ENCODE measurements around the gene UQCC5. TPM values are rescaled to one million over a fixed set of nuclear protein-coding genes. Genes with fewer than 3 reads are reported as not detected.
A peak's percentile ranks its signal among the peaks of the same experiment; 100 is the strongest.

Gene UQCC5
- total RNA-seq (2014; rRNA removed; shearing (Covaris generic)) = 0.62 and 2.6 TPM in 2 replicates

- peak; percentile 96 for DNase-seq (ENCODE audit: low read depth)
Observed at GRCh38 chr3:52536369-52537164, at the start of gene UQCC5. TSS of gene UQCC5 (plus strand) at chr3:52536605. CDS start at chr3:52536756, 151 bp downstream.

- no peak for DNase-seq (ENCODE audit: low read depth)
Observed at GRCh38 chr3:52487050-52487787, 49.2 kb upstream of the UQCC5 start.

DNA sequence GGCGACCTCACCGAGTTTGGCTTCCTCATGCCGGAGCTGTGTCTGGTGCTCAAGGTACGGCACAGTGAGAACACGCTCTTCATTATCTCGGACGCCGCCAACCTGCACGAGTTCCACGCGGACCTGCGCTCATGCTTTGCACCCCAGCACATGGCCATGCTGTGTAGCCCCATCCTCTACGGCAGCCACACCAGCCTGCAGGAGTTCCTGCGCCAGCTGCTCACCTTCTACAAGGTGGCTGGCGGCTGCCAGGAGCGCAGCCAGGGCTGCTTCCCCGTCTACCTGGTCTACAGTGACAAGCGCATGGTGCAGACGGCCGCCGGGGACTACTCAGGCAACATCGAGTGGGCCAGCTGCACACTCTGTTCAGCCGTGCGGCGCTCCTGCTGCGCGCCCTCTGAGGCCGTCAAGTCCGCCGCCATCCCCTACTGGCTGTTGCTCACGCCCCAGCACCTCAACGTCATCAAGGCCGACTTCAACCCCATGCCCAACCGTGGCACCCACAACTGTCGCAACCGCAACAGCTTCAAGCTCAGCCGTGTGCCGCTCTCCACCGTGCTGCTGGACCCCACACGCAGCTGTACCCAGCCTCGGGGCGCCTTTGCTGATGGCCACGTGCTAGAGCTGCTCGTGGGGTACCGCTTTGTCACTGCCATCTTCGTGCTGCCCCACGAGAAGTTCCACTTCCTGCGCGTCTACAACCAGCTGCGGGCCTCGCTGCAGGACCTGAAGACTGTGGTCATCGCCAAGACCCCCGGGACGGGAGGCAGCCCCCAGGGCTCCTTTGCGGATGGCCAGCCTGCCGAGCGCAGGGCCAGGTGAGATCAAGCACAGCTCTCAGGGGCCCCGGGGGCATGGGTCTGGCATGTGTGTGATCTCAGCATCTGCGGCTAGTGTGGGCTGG is 48.4 kb upstream of the UQCC5 start:
- DNase-seq (ENCODE audit: low read depth) = no peak

DNA sequence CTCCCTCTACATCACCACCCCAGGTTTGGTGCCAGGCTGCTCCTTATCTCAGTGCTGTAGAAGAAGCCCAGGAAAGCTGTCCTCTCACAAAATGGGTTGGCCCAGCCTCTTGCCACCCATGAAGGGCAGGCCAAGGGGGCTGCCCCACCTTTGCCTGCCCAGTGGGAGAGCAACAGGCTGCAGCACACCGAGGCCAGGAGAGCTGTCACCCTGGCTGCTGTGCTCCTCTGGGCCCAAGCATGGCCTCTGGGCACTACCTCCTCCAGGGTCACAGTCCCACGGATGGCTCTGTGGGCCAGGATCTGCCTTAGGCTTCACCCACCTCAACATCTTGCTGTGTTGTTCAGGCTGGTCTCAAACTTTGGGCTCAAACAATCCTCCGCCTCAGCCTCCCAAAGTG is 47.7 kb upstream of the UQCC5 start:
- no peak for DNase-seq (ENCODE audit: low read depth)

GRCh38 chr3:52489453-52489852 is 47.0 kb upstream of the UQCC5 start:
- DNase-seq (ENCODE audit: low read depth) = no peak

- DNase-seq (ENCODE audit: low read depth) = no peak
Observed at GRCh38 chr3:52490035-52490938, 46.1 kb upstream of the UQCC5 start.

DNA sequence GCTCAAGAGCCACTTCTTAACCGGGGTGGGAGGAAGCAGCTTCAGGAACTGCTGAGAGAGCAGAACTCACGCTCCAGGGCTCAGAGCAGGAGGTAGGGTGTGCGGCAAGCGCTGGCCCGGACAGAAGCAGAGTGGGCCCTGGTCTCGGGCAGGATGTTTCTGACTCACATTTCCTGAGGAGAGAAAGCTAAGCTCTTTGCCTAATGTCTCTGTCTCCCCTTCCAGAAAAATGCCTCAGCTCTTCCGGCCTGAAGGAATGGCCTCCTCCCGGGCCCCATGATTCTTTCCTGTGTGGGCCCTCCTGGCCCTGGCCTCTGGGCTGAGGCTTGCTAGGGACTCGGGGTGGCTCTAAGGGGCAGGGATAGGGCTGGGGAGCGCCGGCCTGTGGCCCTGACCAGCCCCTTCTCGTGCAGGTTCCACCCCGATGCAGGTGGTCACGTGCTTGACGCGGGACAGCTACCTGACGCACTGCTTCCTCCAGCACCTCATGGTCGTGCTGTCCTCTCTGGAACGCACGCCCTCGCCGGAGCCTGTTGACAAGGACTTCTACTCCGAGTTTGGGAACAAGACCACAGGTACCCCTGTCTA is 45.4 kb upstream of the UQCC5 start:
- no peak for DNase-seq (ENCODE audit: low read depth)

- no peak for DNase-seq (ENCODE audit: low read depth)
Observed at GRCh38 chr3:52492059-52492458, 44.3 kb upstream of the UQCC5 start.

DNA sequence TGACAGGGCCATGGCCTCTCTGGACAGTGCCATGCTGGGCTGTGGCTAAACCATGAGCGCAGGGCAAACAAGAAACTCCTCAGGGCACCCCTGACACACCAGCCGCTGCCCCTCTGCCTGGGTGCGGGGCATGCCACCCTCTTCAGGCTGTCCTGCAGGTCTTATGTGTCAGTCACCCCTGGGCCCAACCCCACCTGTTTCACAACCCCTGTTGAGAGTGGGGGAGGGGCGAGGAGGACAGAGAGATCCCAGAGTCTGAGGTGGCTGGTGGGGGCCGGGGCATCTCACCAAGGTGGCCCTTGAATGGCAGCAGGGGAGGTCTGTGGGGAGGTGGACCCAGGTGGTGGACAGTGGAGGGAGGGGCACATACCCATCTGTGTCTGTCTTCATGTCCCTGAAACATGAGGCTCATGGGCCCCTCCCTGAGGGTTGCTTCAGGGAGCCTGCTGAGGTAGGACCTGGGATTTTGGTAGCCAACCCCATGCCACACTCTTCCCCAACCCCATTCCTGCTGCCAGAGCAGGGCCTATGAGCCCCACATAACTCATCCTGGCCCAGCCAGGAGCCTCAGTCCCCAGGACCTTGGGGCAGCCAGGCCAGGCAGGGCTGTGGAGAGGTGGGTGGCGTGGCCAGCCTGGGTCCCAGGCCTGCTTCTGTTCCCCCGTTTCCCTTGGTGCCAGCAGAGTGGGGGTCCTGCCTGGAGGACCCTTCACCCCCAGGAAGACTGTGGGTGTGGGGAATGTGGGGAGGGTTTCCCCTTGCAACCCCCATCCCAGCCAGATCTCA is 43.0 kb upstream of the UQCC5 start:
- DNase-seq (ENCODE audit: low read depth) = no peak

- no peak for DNase-seq (ENCODE audit: low read depth)
Observed at GRCh38 chr3:52494445-52494844, 42.0 kb upstream of the UQCC5 start.

DNA sequence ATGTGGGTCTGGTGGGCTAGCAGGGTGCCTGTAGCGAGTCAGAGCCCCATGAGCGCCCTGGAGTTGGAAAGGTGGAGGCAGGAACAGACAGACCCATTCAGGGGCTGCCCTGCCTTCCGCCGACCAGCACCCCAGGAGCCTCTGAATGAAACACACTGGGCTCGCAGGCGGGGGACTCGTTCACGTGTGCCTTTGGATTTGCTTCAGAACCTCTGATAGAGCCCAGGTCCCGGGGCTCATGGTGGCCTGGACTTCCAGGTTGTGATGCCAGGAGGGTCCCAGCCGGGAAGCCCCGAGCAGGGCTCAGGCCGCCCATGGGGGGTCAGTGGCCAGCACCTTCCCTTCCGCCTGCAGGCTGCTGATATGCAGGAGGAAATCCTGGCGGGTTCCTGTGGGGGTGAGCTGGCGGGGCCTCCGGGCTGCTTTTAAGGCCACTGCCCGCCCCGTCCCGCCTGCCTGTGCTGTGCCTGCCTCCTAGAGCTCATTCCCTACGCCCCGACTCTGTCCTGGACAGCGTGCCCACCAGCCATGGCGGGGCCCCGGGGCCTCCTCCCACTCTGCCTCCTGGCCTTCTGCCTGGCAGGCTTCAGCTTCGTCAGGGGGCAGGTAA is 41.4 kb upstream of the UQCC5 start, which contains the start of gene STAB1:
Gene STAB1 (plus strand): TSS at position 453 of the 610 bp plus-strand sequence. CDS start 76 bp downstream, at position 529.
- DNase-seq (ENCODE audit: low read depth) = no peak

DNA sequence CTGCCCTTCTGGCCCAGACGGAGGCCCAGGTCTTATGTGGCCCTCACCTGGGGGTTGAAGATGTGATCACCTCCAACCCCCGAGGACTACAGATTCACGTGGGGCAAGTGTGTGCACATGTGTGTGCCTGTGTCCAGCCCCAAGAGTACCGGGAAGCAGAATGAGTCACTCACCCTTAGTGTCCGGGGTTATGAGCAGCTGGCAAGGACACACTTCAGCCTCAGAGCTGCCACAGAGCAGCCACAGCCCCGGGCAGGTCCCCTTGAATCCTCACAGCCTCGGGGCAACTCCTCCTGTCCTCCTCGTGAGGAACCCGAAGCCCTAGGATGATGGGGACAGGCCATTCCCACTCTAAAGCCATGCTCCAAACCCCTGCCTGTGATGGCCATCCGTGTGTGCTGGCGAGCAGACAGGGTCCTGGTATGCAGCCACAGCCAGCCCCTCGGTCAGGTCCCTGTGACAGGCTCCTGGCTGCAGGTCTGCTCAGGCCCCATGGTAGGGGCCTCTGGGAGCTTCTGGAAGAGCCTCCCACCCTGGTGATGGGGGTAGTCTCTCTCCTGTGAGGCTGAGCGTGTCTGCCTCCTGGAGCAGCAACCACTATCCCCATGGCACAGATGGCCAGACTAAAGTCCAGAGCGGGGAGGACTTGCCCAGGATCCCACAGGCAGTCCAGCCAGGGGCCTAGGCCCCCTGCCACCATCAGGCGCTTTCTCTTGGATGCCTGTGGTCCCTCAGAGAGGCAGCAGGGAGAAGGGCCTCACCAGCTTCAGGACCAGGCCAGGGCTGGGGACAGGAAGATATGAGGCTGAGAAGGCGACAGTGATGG is 40.4 kb upstream of the UQCC5 start:
- DNase-seq (ENCODE audit: low read depth) = peak; percentile 75

DNA sequence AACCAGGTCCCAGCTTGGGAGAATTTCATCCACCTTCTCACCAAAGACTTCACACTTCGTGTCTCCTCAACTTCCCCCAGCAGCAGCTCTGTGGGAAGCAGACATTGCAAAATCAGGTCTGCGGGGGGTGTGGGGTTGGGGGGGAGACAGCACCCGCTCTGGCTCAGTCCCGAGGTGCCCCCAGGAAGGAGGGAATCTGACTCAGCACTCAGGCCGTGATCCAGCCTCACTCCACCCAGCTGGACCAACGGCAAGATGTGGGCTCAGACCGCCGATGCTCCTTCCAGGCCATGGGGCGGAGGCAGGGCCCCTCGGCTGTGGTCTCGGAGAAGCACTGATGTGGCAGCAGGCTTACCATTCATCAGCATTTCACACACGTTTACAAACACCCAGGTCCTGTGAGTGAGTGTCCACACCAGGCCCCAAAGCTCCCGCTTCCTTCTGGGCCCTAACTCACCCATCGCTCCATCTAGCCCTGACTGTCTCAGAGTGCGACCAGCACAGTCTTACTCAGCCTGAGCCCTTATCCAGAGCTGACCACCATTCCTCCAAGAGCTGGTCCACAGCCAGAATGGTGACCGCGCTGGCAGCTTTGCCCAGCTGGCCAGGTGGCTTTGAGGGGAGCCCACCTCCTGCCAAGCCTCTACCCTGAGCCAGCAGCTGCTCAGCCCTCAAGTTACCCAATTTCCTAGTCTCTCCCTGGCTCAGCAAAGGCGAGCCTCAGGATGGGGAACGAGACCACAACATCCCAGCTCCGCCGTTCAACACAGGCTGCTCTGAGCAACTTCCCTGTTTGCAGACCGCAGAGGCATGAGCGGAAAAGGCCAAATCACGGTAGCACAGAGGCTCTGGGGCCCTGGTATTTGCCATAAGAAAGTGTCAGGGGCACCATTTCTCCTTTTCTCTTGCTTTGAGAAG is 38.0 kb upstream of the UQCC5 start:
- DNase-seq (ENCODE audit: low read depth) = peak; percentile 65

GRCh38 chr3:52501046-52501445 is 35.4 kb upstream of the UQCC5 start:
- no peak for DNase-seq (ENCODE audit: low read depth)

- DNase-seq (ENCODE audit: low read depth) = no peak
Observed at GRCh38 chr3:52502001-52502400, 34.4 kb upstream of the UQCC5 start.

DNA sequence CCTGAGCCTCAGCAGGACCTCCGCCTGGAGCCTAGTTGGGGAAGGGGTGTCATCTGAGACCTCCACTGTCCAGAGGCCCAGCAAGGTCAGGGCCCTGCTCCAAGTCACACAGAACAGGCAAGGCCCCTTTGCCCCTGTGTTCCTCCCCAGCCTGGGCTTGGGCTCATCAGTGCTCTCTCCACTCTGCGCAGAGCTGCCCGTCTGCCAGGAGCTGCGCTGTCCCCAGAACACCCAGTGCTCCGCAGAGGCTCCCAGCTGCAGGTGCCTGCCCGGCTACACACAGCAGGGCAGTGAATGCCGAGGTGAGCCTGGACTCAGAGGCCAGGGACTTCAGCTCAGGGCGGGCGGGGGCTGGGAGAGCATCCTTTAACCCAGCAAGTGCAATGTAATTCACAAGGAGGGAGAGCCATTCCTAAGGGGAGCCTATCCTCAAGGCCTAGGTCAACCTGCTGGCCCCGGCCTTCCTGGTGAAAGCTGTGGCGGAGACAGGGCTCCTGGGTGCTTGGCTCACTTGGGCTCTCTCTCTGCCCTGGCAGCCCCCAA is 33.5 kb upstream of the UQCC5 start:
- DNase-seq (ENCODE audit: low read depth) = no peak
